HG03378 (cell line): Measurements from ENCODE around the gene POLRMT.

Source experiments
- ATAC-seq: cut with Tn5 transposase; IDR thresholded peaks from one replicate; pipeline ENCODE4 v1.9.1; 2021; ENCODE audit warnings: mild to moderate bottlenecking, moderate library complexity; ENCODE audit not compliant: unreplicated experiment

Gene POLRMT

DNA sequence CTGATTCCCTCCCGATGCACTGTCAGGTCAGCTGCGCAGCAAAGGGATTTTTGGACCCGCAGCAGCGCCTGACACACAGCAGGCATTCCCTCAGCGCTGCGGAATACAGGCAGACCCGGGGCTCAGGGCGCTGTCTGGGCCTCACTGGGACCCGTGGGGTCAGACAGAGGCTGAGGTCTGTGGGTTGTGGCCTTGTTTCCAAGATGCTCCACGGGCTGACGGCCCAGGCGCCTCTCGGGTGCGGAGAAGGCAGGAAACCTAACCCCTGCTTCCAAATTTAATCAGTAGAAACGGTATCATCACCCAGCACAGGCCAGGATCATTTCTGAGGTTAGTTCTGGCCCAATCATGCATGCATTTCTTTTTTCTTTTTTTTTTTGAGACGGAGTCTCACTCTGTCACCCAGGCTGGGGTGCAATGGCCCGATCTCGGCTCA, 30.4 kb upstream of the POLRMT start:
- no peak for ATAC-seq

DNA sequence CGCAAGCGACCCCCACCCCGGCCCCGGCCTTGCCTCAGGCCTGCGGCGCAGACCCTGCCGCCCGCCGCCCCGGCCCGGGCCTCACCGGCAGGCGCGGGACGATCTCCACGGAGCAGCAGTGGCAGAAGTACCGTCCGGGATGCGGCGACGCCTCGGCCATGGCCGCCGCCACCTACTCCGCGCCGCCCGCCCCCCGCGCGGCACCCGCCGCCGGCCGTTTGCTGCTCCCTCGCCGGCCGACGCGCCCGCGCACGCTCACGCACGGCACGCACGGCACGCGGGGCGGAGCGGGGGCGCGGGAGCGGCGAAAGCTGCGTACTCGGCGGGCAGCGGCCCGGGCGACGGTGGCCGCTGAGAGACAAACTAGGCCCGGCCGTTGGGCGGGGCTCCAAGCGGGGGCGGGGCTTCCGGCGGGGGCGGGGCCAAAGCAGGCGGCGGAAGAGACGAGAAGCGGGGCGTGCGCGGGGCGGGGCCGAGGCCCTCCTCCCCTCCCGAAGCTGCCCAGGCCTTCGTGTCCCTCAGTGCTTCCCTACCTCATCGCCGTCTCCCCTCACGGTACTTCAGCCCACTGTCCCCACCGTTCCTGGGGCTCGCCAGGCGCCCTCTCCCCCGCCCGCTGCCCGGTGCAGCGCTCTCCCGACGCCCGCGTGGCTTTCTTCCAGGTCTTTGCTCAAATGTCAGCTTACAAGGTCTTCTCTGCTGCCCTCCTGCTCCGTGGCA, 29.8 kb upstream of the POLRMT start, which contains the start of gene RNF126:
RNF126 (minus strand) TSS at position 253 of the 720 bp plus-strand sequence; CDS start at position 160, 93 bp downstream.
- peak; percentile 35 for ATAC-seq

DNA sequence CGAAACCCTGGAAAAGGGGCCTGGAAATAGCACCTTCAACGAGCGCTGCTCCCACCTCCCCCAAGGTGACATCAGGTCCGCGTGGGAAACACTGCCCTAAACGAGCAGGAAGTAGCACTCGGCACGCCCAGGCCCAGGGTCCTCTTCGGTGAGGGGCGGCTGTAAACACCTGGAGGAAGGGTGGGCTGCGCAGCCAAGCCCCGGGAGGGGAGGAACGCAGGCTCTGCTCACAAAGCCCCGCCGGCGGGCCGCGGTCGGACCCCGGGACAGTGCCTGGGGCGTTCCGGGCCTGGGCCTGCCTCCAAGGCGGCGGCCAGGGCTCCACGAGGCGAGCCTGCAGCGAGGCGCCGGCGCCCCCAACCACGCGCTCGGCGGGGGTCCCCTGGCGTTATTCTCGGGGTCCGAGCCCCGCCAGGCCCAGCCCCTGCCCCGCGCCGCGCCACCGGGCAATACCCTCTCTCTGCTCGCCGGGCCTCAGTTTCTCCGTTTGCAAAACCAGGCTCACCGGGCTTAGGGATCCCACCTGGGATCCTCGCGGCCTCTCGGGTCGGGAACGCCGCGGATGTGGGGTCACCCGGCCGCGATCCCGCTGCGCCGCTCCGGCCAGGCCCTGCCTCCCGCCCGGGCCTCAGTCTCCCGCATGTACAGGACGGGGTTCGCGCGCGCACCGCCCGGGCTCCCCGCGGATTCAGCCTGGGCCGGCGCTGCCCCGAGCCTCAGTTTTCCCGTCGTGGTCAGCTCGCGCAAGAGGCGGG, 29.0 kb upstream of the POLRMT start:
- peak; percentile 7 for ATAC-seq

DNA sequence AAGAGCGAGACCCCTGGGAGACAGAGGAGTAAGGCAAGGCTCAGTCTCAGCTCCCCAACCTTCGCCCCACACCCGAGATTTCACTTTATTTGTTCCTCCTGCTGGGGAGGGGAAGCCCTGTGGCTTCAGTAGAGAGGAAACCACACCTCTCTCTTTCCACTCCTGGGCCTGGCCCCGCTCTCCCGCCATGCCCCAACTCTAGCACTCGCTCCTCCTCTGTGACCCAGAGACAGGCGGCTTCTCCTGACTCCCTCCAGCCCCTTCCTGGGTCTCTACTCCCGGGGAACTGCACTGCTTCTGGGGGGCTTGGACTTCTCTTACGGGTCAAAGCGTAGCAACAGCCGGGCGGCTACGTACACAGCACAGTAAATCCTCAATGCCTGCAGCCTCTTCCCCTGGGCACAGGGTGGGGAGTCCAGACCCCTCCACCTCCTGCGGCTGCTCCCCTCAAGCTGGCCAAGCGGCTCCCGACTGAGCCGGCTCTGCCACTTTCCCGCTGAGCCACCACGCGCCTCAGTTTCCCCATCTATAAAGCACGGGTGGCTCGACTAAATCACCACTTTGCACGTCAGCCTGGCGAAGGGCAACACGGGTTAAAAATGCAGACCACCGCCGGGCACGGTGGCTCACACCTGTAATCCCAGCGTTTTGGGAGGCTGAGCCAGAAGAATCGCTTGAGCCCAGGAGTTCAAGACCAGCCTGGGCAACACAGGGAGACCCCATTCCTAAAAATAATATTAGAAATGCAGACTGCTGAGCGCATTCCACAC, 28.3 kb upstream of the POLRMT start:
- no peak for ATAC-seq

DNA sequence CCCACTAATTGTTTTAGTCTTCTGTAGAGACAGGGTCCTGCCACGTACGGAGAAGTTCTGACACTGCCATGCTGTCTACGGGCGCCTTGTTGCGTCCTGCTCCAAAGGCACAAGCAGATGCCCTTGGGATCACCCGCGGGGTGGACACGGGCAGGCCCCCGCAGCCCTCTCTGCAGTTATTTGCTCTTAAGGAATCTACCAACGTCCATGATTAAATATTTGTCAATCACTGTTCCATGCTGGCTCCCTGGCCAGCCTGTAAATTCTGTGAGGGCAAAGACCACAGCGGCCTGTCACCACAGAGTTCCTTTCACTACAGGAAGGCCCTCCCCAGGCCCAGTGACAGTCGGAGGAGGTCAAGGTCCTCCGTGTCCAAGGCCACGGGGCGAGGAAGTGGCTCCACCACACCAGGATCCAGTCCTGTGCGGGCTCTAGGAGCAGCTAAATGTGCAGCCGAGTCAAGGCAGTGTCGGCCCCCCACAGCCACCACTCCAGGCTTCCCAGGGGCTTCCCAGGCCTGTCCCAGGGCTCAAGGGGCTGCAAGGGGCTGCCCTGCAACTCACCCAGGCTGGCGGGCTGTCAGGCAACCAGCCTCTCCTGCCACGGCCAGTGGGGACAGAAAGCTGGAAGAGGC, 27.6 kb upstream of the POLRMT start:
- no peak for ATAC-seq

DNA sequence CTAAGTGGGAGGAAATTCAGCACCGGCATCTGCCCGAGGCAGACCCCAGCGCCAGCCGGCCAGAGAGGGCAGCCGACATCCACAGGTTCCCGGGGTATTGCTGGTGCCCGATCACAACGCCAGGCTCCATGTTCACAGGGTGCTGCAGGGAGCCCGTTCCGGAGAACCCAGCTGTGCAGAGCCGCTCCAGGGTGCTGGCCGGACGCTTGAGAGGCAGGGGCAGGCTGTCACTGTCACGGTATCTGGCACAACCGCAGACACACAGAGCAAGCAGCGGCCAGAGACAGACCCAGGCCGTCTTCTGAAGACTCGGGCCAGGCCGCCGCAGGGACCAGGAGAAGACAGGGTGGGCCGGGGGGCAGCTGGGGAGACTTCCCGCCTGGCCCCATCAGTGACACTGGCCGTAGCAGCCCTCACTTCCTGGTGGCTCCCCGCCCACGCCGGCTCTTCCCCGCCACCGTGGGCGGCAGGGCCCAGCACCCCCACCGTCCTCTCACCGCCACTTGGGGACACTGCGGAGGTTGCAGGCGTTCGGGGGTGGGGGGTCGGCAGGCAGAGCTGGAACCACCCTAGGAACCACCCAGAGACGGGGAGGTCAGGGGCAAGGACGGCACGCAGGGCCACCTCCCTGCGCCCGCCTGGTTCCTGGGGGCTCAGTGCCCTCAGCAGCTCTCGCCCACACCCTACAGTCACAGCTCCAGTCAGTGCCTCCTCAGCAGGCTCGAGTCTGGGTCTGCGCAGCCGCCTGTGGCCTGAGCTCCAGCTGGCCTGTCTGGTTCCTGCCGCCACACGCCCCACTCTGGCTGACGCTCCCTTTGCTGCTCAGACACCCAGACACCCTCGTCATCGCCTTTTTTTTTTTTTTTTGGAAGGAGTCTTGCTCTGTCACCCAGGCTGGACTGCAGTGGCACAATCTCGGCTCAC, 25.8 kb upstream of the POLRMT start:
- ATAC-seq = no peak

DNA sequence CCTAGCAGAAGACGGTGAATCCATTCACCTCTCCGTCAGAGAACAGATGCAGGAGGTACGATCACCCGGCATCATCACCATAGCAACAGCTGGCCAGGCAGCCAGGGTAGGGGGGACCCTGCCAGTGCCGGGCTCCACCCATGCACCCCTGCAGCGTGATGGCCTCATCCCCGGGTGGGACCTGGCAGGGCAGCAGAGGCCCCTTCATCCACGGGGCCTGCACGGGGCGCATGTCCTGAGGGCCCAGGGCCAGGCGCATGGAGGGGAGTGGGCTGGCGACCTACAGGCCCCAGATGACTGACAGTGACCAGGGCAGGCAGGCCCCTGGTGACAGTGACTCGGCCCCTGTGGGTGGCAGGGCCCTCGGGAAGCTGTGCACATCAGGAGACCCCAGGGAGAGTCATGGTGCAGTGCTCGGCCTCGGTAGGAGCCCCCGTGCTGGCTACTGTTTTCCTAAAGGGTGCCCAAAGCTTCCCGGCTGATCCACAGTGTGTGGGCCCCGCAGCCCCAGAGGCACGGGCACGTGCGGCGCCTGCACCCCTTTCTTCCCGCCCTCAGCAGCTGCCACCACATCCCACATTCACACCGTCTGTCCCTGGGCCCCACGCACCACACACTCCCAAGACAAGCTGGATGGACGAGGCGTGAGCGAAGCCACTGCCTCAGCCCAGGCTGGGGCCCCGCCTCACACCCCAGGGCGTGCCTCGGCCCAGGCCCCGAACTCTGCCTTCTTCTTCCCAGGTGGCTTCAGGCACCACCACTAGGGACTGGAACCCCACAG, 24.9 kb upstream of the POLRMT start:
- no peak for ATAC-seq

DNA sequence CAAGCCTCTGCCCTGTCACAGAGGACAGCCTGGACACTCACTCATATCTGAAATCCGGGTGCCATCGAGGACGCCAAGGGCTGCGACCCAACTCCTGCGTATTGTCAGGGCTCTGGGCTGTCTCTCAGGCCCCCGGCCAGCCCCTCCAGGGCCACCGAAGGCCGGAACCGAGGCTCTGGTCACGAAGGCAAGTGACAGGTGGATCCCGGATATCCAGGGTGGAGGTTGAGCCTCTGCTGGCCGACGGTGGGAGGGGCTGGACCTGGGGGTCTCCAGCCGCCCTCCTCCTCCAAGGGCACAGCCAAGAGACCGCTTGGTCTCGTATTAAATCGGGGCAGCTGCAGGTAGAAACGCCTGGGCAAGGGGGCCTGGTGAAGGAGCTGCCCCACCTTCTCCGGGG, 24.3 kb upstream of the POLRMT start:
- no peak for ATAC-seq

DNA sequence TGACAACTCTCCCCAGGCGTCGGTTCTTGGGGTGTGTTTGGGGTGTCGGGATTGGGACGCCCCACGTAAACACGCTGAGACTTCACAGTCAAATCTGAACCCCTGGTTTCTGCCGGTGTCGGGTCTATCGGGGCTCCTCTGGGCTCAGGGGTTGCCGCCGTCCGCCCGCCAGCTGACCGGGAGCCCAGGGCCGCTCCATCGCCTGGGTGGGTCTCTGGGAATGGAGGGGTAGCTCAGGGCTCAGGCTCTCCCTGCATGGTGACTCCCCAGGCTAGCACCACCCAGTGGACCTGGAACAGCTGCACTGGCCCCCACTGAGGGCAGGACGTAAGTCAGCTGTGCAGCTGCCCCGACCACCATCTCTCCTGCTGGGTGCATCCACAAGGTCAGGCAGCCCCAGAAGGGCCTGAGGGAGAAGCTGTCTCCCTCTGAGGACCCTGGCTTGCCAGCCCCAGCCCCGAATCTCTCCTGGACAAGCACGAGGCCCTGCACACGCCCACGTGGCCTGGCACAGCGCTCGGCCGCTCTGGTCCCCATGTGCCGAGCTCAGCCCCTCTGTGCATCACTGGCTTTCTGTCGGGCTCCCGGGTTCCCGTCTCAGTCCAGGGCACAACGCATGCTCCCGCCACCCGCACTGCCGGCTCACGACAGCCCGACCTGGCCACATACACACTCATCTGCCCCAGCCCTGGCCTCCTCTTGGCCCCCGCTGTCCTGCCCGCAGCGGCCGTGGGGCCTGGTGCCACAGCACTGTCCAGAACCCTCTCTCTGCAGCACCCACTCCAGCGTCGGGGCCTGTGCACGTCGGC, 23.6 kb upstream of the POLRMT start:
- ATAC-seq = no peak

DNA sequence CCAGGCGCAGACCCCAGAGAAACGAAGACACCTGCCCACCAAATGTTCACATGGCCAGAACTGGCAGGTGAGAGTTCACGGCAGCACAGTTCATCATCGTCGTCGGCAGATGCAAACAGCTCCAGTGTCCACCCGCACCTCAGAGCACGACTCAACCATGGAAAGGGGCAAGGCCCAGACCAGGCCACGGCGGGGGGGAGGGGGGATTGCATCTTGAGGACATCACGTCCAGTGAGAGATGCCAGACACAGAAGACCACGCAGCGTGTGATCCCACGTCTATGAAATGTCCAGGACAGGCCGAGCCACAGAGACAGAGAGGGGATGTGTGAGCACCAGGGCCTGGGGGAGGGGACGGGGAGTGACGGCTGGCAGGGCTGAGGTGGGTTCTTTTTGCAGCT, 22.4 kb upstream of the POLRMT start:
- ATAC-seq = no peak

DNA sequence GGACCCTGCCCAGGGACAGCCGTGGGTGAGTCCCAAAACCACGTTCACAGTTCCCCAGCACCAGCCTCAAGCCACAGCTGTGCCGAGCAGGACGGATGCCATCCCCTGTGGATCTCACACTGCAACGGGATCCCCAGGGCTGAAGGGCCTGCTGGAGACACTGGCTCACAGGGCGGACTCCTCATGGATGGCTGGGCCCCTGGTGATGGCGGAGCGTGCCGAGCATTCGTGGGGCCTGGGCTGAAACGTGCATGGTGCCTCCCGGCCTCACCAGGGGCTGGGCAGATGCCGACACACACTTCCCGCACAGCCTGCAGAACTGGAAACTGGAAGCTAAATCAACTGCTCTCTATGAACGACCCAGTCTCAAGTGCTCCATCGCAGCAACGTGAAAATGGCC, 20.1 kb upstream of the POLRMT start:
- ATAC-seq = no peak

DNA sequence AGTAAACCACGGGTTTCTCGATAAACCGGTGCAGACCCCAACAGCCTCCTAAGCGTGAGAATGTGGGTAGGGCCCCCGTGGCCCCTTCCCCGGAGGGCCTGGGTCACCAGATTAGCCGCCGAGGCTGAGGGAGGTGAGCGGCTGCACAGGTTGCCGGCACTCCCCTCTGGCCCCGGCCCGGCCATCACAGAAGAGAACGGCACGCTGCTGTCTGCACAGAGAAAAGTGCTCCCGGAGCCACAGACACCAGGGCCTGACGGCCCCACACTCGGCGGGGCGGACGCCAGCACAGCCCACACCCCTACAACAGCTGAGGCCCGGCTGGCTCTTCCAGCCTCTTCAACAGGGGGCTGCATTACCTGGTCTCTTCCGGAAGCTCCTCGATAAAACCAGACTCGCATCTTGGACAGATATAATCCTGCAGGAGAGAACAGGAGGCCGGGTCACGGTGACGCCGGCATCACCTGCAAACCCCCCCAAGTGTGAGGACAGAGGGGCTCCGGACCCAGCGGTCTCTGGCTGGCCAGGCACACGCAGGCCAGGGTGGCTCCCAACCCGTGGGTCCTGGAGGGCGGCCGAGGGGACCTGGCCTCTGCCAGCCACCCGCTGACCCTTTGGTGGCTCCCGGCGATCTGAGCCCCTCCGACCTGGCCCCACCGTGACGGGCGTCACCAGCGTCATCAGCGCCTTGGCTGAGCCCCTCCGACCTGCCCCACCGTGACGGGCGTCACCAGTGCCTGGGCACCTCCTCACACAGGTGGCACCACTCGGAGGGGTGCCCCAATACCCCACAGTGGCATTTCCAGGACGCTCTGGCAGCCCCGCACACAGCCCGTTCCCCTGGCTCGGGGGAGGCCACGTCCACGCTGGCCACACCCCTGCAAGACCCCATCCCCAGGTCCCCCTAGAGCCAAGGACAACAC, 19.4 kb upstream of the POLRMT start:
- no peak for ATAC-seq

DNA sequence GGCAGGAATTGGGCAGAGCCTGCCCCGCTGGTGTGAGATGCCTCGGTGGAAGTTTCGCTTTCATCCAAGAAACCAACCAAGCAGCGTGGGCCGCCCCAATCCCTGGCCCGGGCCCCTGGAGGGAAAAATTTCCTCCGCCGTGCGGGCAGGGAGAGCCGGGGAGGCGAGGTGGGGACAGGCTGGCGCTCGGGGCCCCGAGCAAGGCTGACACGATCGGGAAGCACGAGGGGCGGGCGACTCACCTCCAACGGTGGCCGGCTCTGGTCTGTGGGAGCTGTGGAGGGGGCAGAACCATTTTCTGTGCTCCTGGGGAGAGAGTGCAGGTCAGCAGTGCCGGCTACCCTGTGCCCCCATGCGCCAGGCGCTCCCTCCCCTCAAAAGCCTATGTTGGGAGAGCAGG, 18.7 kb upstream of the POLRMT start:
- no peak for ATAC-seq

DNA sequence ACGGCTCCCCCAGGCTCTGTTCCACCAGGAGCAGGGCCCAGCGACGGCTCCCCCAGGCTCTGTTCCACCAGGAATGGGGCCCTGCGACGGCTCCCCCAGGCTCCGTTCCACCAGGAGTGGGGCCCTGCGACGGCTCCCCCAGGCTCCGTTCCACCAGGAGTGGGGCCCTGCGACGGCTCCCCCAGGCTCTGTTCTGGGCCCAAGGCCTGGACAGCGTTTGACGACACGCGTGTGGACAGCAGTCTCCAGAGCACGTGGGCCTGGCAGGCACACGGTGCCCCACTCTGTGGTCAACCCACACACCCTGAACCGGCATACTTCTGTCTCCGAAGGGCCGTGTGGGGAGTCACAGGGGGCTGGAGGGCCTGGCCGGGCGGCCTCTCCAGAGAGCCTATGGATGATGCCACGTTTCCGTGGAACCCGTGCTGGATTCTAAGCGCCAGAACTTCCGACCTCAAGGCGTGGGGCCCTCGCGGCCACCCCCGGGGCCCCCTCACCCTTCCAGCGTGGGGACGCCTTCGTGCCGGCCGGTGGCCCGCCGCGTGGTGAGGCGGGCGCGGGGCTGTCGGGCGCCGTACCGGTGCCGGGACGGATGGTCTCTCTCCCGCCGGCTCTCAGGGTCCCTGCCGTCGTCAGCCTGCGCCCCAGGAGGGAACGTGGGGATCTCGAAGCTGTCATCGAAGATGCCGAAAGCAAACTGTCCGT, 17.9 kb upstream of the POLRMT start:
- ATAC-seq = no peak

DNA sequence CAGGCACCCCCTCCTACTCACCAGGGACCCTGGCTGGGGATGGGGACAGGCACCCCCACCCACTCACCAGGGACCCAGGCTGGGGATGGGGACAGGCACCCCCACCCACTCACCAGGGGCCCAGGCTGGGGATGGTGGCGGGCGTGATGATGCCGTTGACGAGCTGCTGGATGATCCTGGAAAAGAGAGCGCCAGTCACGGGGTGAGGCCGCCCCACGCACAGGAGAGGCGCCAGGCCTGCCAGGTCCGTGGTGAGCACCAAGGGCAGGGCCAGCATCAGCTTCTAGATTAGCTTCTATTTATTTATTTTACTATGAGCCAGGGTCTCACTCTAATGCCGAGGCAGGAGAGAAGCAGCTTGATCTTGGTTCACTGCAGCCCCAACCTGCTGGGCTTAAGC, 16.8 kb upstream of the POLRMT start:
- ATAC-seq = no peak

DNA sequence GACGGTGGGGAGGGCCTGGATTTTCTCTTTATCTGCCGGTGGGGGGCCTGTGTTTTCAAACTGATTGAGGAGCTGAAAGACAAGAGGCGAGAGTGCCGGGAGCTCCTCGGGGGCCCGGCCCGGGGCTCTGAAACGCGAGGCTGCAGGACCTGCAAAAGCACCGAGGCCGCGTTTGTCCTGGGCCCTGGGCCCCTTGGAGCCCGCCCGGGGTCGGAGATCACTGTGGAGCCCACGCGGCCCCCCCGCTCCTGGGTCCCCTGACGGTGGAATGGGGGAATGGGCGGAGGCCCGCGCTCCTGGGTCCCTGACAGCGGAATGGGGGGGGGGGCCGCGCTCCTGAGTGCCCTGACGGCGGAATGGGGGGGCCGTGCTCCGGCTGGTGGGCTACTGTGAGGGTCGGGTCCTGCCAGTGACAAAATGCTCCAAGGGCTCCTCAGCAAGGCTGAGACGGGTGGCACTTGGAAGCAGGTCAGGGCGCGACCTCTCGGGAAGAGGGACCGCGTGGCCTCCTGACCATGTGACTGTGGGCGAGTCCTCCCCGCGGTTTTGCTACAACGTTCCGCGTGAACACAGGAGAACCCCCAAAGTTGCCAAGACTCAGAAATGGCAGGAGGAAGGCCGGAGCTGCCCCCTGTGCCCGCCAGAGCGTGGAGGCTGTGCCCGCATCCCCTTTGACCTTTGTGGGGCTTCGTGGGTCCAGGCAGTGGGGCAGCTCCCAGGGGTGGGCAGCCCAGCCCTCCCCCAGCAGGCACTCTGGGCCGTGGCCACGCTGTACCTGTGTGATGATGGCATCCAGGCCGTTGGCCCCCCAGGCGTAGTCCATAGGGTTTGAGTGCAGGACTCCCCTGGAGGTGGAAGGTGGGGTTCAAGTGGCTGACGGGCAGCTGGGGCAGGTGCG, 15.8 kb upstream of the POLRMT start:
- ATAC-seq = no peak
